ENCODE results near the gene GDPD3.

GDPD3 gene

DNA sequence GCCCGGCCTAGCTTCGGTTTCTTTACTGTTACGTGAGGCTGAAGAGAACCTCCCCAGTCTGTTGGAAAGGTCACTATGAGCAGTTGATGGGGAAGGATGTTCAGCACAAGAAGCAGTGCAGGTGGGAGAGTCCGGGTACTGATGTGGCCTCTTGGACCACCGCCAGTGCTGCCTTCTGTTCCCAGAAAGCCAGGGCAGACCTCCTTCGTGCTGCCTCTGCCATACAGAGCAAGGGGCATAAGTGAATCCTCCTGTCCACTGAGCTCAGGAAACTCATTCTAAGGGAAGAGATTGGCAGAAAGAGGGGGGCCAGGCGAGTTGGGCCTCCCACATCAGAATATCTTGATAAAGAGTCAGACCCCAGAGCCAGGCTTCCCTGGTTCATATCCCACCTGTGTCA lies 33.9 kb downstream of the GDPD3 start:
- ChIA-PET POLR2A (interaction anchor here (3.6 to 5.7 kb wide), 2 partner anchors 12 to 13 kb away, joined by 24 to 66 read pairs; partner anchors contain the start of genes ALDOA and TBX6), CTCF (interaction anchor here (0.8 to 4.8 kb wide), 2 partner anchors 13 to 279 kb away, joined by 3 to 25 read pairs; partner anchors contain the start of gene TBX6)
- TF ChIP-seq ELF4 (IDR thresholded peaks at IDR 0.05) (no peak), HDGF (IDR thresholded peaks at IDR 0.05; ENCODE audit: borderline replicate concordance) (no peak), BHLHE40 (IDR thresholded peaks at IDR 0.05; ENCODE audit: borderline replicate concordance) (no peak), L3MBTL2 (conservative IDR thresholded peaks at IDR 0.05) (no peak), LEF1 (IDR thresholded peaks at IDR 0.05; ENCODE audit: borderline replicate concordance) (no peak), FOXA1 (IDR thresholded peaks at IDR 0.05) (no peak), TARDBP (IDR thresholded peaks at IDR 0.05) (no peak), NFRKB (IDR thresholded peaks at IDR 0.05) (no peak), SUZ12 (IDR thresholded peaks at IDR 0.05) (no peak), ARNT (IDR thresholded peaks at IDR 0.05) (no peak), SP1 (IDR thresholded peaks at IDR 0.05) (no peak), FOXK2 (IDR thresholded peaks at IDR 0.05) (no peak), CTBP1 (IDR thresholded peaks at IDR 0.05; ENCODE audit: borderline replicate concordance) (no peak), ZNF384 (IDR thresholded peaks at IDR 0.05) (no peak), FOXM1 (IDR thresholded peaks at IDR 0.05; ENCODE audit: borderline replicate concordance) (no peak)
- TF ChIP-seq, protein P1, sequence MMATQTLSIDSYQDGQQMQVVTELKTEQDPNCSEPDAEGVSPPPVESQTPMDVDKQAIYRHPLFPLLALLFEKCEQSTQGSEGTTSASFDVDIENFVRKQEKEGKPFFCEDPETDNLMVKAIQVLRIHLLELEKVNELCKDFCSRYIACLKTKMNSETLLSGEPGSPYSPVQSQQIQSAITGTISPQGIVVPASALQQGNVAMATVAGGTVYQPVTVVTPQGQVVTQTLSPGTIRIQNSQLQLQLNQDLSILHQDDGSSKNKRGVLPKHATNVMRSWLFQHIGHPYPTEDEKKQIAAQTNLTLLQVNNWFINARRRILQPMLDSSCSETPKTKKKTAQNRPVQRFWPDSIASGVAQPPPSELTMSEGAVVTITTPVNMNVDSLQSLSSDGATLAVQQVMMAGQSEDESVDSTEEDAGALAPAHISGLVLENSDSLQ (IDR thresholded peaks at IDR 0.05) = no peak
- no peak for DNase-seq (ENCODE audit: extremely low spot score)

DNA sequence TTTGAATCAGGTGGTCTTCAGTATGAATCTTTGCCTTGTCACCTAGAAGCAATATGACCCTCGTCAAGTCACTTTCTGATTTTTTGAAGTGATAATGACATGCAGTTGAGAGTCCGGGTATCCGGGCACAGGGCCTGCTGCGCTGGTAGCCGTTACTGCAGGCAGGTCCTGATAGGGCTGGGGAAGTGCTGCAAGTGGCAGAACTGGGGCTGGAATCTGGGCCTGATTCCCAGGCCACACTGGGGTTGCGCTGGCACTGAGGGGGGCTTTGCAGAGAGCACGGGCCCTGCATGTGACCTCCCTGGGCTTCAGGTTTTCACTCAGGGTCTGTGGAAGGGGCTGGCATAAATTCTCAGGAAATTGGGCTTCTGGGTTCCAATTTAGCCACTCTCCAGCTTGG lies 34.6 kb downstream of the GDPD3 start:
- DNase-seq (ENCODE audit: extremely low spot score) = no peak
- no peak for TF ChIP-seq SUZ12 (IDR thresholded peaks at IDR 0.05)
- TF ChIP-seq TARDBP (IDR thresholded peaks at IDR 0.05) = no peak
- TF ChIP-seq SP1 (IDR thresholded peaks at IDR 0.05) = no peak
- TF ChIP-seq ELF4 (IDR thresholded peaks at IDR 0.05) = no peak
- no peak for TF ChIP-seq HDGF (IDR thresholded peaks at IDR 0.05; ENCODE audit: borderline replicate concordance)
- TF ChIP-seq ZNF384 (IDR thresholded peaks at IDR 0.05) = no peak
- no peak for TF ChIP-seq NFRKB (IDR thresholded peaks at IDR 0.05)
- TF ChIP-seq, protein P1 (IDR thresholded peaks at IDR 0.05) = no peak
- no peak for TF ChIP-seq LEF1 (IDR thresholded peaks at IDR 0.05; ENCODE audit: borderline replicate concordance)
- TF ChIP-seq ARNT (IDR thresholded peaks at IDR 0.05) = no peak
- TF ChIP-seq CTBP1 (IDR thresholded peaks at IDR 0.05; ENCODE audit: borderline replicate concordance) = no peak
- POLR2A ChIA-PET = interaction anchor here (1.4 to 5.7 kb wide), 3 partner anchors 13 to 18 kb away, joined by 4 to 66 read pairs (median 24); partner anchors contain the start of genes ALDOA and TBX6
- CTCF ChIA-PET = interaction anchor here (0.8 to 4.8 kb wide), 2 partner anchors 13 to 278 kb away, joined by 3 to 25 read pairs; partner anchors contain the start of gene TBX6

DNA sequence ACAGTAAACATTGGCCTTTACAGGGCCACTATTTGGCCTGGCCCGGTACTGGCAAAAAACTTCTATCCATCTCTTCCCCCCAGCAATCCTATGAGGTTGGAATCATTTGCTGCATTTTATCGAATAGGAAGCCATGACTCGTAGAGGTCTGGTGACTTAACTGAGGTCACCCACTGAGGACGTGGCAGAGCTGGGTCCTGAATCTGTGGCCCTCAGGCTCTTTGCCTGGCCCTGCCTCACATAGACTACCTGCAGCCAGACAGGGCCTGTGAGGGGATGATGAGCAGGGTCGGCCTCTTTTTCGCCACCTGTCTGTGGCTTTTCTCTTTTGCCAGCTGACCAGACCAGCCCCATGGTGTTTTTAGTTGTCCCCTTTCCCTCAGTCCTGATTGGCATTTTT lies 35.7 kb downstream of the GDPD3 start:
- DNase-seq (ENCODE audit: extremely low spot score) = no peak
- POLR2A ChIA-PET = interaction anchor here (1.4 to 5.7 kb wide), 4 partner anchors 11 to 19 kb away, joined by 4 to 66 read pairs (median 40); partner anchors contain the start of genes ALDOA and TBX6
- CTCF ChIA-PET = no interaction called here
- TF ChIP-seq SUZ12 (IDR thresholded peaks at IDR 0.05) (no peak), NFRKB (IDR thresholded peaks at IDR 0.05) (no peak), TARDBP (IDR thresholded peaks at IDR 0.05) (no peak)

DNA sequence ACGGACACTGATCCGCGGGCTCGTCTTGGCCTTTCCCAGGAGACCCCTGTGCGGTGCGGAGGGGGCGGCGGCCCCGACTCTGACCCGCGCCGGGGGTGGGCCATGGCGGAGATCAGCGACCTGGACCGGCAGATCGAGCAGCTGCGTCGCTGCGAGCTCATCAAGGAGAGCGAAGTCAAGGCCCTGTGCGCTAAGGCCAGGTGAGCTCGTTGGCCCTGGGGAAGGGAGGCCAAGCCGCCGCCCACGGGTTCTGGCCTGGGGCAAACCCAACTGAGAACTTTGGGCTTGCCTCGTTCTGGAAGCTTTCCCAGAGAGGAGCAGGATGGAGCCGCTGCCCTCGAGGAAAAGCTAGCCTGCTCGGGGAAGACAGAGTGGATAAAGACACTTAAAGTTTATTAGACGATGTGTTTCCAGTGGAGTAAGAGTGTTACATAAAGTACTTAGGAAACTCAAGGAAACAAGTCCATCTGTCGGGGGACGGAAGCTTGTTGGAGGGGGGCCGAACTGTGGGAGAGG lies 37.0 kb downstream of the GDPD3 start:
- DNase-seq (ENCODE audit: extremely low spot score) = peak; percentile 50
- POLR2A ChIA-PET = interaction anchor here (1.0 to 5.7 kb wide), 8 partner anchors 10 to 25 kb away, joined by 4 to 66 read pairs (median 6); partner anchors contain the start of genes ALDOA and TBX6
- CTCF ChIA-PET = no interaction called here

DNA sequence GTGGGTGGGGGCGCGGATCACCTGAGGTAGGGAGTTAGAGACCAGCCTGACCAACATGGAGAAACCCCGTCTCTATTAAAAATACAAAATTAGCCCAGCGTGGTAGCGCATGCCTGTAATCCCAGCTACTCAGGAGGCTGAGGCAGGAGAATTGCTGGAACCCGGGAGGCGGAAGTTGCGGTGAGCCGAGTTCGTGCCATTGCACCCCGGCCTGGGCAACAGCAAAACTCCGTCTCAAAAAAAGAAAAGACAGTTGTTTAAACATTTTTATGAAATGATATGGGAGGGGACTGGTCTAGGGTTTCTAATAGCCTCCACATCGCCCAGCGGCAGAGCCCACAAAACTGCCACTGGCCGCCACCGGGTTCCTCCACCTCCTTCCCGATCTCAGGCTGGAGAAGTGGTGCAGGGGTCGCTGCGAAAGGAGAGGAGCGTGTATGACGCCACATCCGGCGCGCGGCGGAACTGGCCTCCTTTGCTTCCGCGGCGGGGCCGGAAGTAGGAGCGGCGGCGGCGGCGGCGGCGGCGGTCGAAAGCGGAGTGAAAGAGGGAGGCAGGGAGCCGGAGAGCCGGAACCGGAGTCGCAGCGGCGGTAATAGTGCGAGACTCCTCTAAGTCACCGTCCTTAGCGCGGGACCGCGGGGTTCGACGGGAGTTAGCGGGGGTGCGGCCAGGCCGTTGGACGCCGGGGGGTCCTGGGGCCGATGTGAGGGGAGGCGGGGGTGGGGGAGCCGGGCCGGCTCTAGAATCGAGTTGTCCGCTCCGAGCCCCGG lies 37.6 kb downstream of the GDPD3 start, which contains the start of gene PPP4C:
TSS of gene PPP4C (plus strand) at position 492 of the 773 bp plus-strand sequence. CDS start 384 bp downstream, outside the sequence.
- CTCF ChIA-PET = interaction anchor here (0.6 to 2.3 kb wide), 5 partner anchors 16 to 44 kb away, joined by 3 to 7 read pairs (median 4); partner anchors contain the start of gene TBX6
- TF ChIP-seq L3MBTL2 (conservative IDR thresholded peaks at IDR 0.05) (0 out of 2 replicates have a peak, but pooled peaks have one; percentile 21), LEF1 (IDR thresholded peaks at IDR 0.05; ENCODE audit: borderline replicate concordance) (no peak), ELF4 (IDR thresholded peaks at IDR 0.05) (peak; percentile 64), SP1 (IDR thresholded peaks at IDR 0.05) (no peak)
- POLR2A ChIA-PET = interaction anchor here (0.7 to 5.7 kb wide), 15 partner anchors 9 to 36 kb away, joined by 3 to 66 read pairs (median 5); partner anchors contain the start of genes ALDOA and TBX6
- peak; percentile 99 for DNase-seq (ENCODE audit: extremely low spot score)

More for the DNA sequence above, 37.0 kb downstream of the GDPD3 start:
- no peak for TF ChIP-seq L3MBTL2 (conservative IDR thresholded peaks at IDR 0.05)
- TF ChIP-seq LEF1 (IDR thresholded peaks at IDR 0.05; ENCODE audit: borderline replicate concordance) = no peak
- no peak for TF ChIP-seq SP1 (IDR thresholded peaks at IDR 0.05)
- no peak for TF ChIP-seq HDGF (IDR thresholded peaks at IDR 0.05; ENCODE audit: borderline replicate concordance)
- no peak for TF ChIP-seq FOXK2 (IDR thresholded peaks at IDR 0.05)
- TF ChIP-seq SUZ12 (IDR thresholded peaks at IDR 0.05) = no peak
- TF ChIP-seq BHLHE40 (IDR thresholded peaks at IDR 0.05; ENCODE audit: borderline replicate concordance) = no peak
- TF ChIP-seq ZNF384 (IDR thresholded peaks at IDR 0.05) = no peak
- TF ChIP-seq FOXM1 (IDR thresholded peaks at IDR 0.05; ENCODE audit: borderline replicate concordance) = no peak
- TF ChIP-seq ELF4 (IDR thresholded peaks at IDR 0.05) = no peak
- TF ChIP-seq, protein P1 (IDR thresholded peaks at IDR 0.05) = no peak
- TF ChIP-seq CTBP1 (IDR thresholded peaks at IDR 0.05; ENCODE audit: borderline replicate concordance) = no peak
- TF ChIP-seq ARNT (IDR thresholded peaks at IDR 0.05) = no peak
- no peak for TF ChIP-seq TARDBP (IDR thresholded peaks at IDR 0.05)
- no peak for TF ChIP-seq FOXA1 (IDR thresholded peaks at IDR 0.05)
- no peak for TF ChIP-seq NFRKB (IDR thresholded peaks at IDR 0.05)

All from HEK293T (cell line).